Measurements from ENCODE around the gene INSIG1. TPM values are rescaled to one million over a fixed set of nuclear protein-coding genes. Genes with fewer than 3 reads are reported as not detected.
A peak's percentile ranks its signal among the peaks of the same experiment; 100 is the strongest.

Gene INSIG1
- total RNA-seq, 4 donors from 2014 or later = 17.5 to 79.4 (median 29.8) TPM

DNA sequence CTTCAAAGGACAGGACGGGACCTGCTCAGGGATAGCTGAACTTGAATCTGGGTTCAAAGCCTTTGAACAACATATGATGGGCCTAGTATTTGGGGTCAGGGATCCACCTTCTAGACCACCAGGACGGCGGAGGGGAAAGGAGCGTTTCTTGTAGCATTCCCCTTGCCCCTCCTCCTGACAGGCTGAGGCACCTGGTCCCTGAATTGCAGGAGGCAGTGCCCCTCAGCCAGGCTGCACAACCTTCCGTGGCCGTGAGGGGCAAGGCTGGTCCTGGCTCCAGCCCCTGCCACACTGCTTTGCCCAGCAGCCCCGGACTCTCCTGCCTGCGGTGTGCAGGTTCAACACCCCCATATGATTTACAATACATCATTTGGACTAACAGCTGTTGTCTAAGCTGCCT is 58.1 kb downstream of the INSIG1 start:
- TF ChIP-seq, protein P1, sequence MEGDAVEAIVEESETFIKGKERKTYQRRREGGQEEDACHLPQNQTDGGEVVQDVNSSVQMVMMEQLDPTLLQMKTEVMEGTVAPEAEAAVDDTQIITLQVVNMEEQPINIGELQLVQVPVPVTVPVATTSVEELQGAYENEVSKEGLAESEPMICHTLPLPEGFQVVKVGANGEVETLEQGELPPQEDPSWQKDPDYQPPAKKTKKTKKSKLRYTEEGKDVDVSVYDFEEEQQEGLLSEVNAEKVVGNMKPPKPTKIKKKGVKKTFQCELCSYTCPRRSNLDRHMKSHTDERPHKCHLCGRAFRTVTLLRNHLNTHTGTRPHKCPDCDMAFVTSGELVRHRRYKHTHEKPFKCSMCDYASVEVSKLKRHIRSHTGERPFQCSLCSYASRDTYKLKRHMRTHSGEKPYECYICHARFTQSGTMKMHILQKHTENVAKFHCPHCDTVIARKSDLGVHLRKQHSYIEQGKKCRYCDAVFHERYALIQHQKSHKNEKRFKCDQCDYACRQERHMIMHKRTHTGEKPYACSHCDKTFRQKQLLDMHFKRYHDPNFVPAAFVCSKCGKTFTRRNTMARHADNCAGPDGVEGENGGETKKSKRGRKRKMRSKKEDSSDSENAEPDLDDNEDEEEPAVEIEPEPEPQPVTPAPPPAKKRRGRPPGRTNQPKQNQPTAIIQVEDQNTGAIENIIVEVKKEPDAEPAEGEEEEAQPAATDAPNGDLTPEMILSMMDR (IDR thresholded peaks at IDR 0.05) = no peak
- no peak for TF ChIP-seq POLR2A (IDR thresholded peaks at IDR 0.05)
- Histone ChIP-seq H3K9me3 (no peaks in the 10 kb centered on the region), H3K4me1 (no peaks in the 10 kb centered on the region), H3K36me3 (no peaks in the 10 kb centered on the region), H3K4me3 (replicated peaks in 1 of 3) (no peak overlapping the region), H3K27ac (no peak overlapping the region), H3K27me3 (no peaks in the 10 kb centered on the region)
- WGBS, 2 donors = 80 to 87% methylated on average over 8 of the region's 8 CpGs
- intact Hi-C loops (cut with DNase I) = no loop called here
- no peak for DNase-seq

DNA sequence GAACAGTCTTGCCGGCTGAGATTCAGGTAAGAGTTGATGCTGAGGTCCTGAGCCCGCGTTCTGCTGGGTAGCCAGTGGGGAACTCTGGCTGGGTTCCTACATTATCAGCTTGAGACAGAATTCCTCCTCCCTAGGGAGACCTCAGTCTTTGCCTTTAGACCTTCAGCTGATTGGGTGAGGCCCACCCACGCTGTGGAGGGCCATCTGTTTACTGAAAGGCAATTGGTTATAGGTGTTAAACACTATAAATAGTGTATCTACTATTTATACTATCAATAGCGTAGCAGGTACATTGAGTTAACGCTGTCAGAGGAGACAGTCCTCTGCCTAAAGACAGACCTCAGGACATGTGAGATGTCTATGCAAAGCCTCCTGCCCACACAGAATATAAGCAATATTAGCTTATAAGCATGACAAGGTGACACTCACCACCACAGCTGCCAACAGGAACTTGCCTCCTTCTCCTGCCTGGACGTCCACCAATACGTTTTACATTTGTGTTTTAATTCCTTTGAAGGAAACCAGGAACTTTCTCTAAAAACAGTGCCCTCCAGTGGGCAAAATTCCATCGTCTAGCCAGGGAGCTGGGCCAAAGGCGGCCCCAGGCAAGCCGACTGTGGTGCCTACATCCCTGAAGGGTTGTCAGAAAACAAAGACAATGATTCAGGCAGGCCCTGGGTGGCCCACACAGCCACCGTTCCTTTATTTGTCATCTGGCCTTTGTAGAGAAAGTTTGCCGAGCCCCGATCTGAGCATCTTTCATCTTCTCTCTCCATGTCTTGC is 58.8 kb downstream of the INSIG1 start:
- WGBS, 2 donors = 41 to 43% methylated on average over 14 of the region's 14 CpGs
- intact Hi-C loops (cut with DNase I) = no loop called here

DNA sequence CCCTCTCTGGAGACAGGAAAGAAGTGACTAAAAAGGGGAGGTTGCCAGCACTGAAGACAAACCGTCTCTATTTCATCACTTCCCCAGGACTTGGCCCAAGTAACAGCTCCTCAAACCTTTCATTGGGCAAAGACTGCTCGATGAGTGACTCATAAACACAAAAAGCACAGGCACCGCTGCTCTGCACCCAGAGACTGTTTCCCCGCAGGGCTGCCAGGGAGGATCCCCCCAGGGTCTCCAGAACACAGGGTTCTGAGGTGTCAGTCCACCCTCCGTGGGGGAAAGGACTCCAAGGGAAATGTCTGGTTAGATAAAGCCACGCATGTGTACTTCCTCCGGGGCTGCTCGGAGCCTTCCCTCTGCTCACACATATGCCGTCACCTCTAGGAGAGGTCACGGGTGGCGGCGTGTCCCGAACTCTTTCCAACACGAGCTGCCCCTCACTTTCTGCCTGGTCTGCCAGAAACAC is 59.9 kb downstream of the INSIG1 start:
- no peak for TF ChIP-seq POLR2A (IDR thresholded peaks at IDR 0.05)
- TF ChIP-seq, protein P1 (IDR thresholded peaks at IDR 0.05) = no peak
- Histone ChIP-seq H3K4me1 (no peaks in the 10 kb centered on the region), H3K4me3 (replicated peaks in 1 of 3) (no peak overlapping the region), H3K9me3 (no peaks in the 10 kb centered on the region), H3K27me3 (no peaks in the 10 kb centered on the region), H3K36me3 (no peaks in the 10 kb centered on the region), H3K27ac (no peak overlapping the region)
- no peak for DNase-seq
- 59 to 69% methylated on average over 12 to 14 of the region's 14 CpGs for WGBS, 2 donors
- intact Hi-C loops (cut with DNase I) = no loop called here

More for the DNA sequence above, 58.8 kb downstream of the INSIG1 start:
- no peak for TF ChIP-seq POLR2A (IDR thresholded peaks at IDR 0.05)
- TF ChIP-seq, protein P1 (IDR thresholded peaks at IDR 0.05) = peak in 1 of 6 experiments; percentile 25
- Histone ChIP-seq H3K4me3 (replicated peaks in 1 of 3) (no peak overlapping the region), H3K27ac (no peak overlapping the region), H3K36me3 (no peaks in the 10 kb centered on the region), H3K9me3 (no peaks in the 10 kb centered on the region), H3K27me3 (no peaks in the 10 kb centered on the region), H3K4me1 (no peaks in the 10 kb centered on the region)
- peak; percentile 18 to 24 for DNase-seq

DNA sequence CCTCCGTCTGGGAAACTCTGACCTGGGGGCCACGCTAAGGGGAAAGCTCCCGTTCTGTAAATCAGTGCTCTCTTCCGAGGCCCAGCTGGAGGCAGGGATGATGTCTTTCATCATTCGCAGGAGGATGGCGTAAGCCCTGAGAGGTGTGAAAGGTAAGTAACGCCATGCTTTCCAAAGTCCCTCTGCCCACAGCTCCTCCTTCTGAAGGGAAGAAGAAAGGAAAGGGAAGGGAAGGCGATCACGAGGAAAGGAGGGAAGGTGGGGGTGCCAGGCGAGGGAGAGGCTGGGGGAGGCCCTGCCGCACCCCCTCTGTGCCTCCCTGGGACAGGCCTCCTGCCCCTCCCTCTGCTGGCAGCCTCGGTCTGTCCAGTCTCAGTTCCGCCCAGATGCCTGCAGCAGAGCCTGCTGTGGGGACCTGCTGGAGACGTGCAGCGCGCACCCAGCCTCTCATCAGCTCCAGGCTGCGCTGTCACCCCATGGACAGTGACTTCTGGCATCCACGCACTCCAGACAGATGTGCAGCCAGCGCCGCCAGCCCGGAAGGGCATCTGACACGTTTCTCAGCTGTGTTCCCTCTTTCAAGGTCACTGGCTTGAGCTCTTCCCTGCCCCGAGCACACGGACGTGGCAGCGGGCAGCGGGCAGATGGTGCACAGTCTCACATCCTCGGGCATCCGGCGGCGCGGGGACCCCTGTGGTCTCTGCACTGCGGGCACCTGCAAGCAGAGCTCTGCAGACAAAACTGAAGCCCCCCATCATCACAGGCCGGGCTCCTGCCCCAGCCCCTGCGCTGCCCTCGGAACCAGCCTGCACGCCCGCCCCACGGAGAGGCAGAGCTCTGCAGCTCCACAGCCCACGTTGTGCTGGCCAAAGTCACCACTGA is 60.6 kb downstream of the INSIG1 start:
- Histone ChIP-seq H3K4me1 (no peaks in the 10 kb centered on the region), H3K4me3 (replicated peaks in 1 of 3) (no peak overlapping the region), H3K9me3 (no peaks in the 10 kb centered on the region), H3K27me3 (no peaks in the 10 kb centered on the region), H3K36me3 (no peaks in the 10 kb centered on the region), H3K27ac (no peak overlapping the region)
- 40 to 46% methylated on average over 16 to 22 of the region's 40 CpGs for WGBS, 2 donors
- DNase-seq = no peak
- TF ChIP-seq POLR2A (IDR thresholded peaks at IDR 0.05) = no peak
- TF ChIP-seq, protein P1 (IDR thresholded peaks at IDR 0.05) = no peak
- intact Hi-C loops (cut with DNase I) = no loop called here
